Posterior vena cava (tissue), 2 donors: ENCODE measurements around the gene FAM50B. TPM values are rescaled to one million over a fixed set of nuclear protein-coding genes. Genes with fewer than 3 reads are reported as not detected.
"Not testable (repeated sequence)": the region's sequence is repeated elsewhere in the genome, so short reads cannot be mapped to it uniquely, and the experiment has no call there.

Source experiments
- DNase-seq: peaks from one replicate; pipeline ENCODE4 v3.0.0-alpha.2; 2020; ENCODE audit warnings: low spot score
- intact Hi-C, 2 donors: fragments of 100-400 bp; cut with DNase I; formaldehyde crosslinking; loops; one replicate each; pipeline versions ENCODE4 v1.14.1 to v1.14.2; 2022 to 2023
- total RNA-seq, 2 donors: library from RNA; stranded (reverse); fragmentation: NEBNext Ultra II Directional; extraction: Animal tissue kit (Norgen Biotek cat#: 25700); gene quantifications; one replicate each; pipeline ENCODE4 v1.2.1, GENCODE V29; 2021
- donor health status: DM: yes; HTN: yes; CAD: no.
- donor health status: DM: yes; HTN: yes; CAD: no.

Gene FAM50B
- total RNA-seq, 2 donors from 2014 or later, result 4.8 to 7.5 TPM

DNA sequence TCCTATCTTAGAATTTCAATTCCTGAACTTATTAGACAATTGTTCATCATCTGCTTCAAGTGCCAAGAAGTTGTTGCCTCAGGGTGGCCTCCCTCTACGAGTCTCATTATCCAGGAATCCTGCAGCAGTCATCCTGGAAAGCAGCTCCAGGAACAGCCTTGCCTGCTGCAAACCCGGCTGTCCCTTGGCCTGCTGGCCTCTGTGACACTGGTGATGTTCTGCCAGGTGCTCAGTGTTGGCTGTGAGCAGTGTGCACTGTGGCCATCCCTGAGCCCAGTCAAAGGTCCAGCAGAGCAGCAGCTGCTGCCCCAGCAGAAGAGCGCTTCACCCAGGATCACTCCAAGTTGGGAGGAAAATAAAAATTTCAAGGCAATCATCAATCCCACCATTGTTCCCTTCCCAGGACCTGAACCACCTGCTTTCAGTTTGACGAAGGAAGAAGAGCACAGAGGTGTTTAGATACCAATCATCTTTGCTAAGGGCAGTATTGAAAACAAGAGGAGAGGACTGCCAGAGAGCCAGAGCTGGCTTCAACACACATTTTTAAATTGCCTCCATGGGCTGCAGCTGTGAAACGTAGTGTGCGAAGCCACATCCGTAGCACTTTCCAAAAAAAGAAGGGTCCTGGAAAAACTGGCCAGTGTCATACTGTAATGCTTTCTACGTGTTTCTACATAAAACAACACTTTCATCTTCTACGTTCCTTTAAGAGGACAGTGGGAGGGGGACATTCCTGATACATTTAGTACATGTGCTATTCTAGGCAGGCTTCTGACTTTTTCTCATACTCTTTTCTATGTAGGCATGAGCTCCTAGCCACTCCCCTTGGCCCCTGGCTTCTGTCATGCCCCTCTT is 7.2 kb upstream of the FAM50B start:
- DNase-seq, result peak; percentile 83
- intact Hi-C loops, result loop anchor here in 1 of 2 donors (5.0 kb wide), 1 partner anchor 95 kb away; no protein-coding TSS in a partner anchor

DNA sequence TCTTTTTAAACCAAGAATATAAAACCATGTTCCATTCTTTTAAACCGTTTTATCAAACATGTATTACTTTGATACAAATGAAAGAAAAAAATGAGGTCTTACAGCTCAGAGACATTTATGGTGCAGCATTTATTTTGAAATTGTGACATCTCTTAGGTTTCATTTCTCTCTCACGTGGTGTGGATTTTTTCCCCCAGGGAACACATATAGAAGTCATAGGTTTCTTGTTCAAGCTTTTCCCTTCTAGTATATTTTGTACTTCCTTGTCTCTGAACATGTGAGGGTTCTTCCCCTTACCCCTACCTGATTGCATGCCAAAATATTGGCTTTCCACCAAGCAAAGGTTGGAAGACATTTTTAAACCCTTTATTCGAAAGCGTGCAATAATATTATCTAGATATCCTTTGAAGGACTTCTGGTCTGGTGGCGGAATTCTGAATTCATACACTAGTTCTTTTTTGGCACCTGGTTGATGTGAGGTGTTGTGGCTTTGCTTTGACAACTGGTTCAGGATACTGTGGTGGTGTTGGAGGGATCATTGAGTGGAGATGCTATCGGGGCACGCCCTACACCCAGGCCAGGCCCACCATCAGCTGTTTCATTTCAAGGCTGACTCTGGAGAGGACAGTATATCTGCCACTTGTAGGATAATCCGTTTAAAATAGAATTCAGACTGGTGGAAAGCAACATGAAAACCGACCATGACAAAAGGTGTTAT is 5.6 kb upstream of the FAM50B start:
- intact Hi-C loops, result loop anchor here in 1 of 2 donors (5.0 kb wide), 1 partner anchor 96 kb away; no protein-coding TSS in a partner anchor
- DNase-seq, result no peak

DNA sequence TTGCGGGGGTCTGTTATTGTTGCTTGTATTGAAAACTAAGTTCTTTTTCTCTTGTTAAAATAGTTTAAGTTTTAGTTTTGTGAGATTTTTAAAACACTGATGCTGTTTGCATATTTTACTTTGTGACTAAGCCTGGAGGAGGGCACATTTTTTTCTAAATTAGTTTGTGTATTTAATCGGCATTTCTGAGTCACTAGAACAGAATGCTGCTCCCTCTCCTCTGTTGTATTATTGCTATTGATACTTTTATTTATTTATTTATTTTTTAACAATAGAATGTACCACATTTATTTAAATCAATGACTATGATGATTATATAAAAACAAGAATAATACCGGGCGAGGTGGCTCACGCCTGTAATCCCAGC is 5.1 kb upstream of the FAM50B start:
- no peak for DNase-seq

DNA sequence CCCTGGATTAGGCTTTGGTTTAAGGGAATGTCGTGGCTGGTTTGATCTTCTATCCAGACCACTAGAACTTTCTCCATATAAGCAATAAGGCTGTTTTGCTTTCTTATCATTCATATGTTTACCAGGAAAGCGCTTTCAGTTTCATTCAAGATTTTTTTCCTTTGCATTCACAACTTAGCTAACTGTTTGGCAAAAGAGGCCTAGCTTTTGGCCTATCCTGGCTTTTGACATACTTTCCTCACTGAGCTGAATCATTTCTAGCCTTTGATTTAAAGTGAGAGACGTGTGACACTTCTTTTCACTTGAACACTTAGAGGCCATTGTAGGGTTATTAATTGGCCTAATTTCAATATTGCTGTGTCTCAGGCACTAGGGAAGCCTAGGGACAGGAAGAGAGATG is 1.7 kb upstream of the FAM50B start:
- DNase-seq, result no peak
- intact Hi-C loops, result no loop called here

More for the DNA sequence above, 5.1 kb upstream of the FAM50B start:
- intact Hi-C loops, result loop anchor here in 1 of 2 donors (5.0 kb wide), 1 partner anchor 97 kb away; no protein-coding TSS in a partner anchor

DNA sequence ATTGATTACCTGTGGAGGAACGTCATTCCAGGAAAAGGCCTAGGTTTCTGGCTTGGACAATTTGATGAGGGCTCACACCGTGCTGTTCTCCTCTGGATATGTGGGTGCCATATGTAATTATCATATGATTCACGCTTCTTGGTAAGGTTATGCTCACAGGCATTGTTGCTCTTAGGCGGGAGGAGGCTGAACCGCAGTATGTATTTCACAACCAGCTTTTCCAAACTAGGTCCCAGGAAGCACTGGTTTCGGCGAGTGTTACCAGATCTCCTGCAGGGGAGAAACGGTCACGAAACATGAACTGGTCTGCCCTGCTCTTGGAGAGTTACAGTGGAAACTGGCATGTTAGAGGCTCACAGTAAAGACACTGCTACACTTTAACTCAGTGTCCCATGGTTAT is 793 bp upstream of the FAM50B start:
- intact Hi-C loops, result no loop called here
- no peak for DNase-seq

DNA sequence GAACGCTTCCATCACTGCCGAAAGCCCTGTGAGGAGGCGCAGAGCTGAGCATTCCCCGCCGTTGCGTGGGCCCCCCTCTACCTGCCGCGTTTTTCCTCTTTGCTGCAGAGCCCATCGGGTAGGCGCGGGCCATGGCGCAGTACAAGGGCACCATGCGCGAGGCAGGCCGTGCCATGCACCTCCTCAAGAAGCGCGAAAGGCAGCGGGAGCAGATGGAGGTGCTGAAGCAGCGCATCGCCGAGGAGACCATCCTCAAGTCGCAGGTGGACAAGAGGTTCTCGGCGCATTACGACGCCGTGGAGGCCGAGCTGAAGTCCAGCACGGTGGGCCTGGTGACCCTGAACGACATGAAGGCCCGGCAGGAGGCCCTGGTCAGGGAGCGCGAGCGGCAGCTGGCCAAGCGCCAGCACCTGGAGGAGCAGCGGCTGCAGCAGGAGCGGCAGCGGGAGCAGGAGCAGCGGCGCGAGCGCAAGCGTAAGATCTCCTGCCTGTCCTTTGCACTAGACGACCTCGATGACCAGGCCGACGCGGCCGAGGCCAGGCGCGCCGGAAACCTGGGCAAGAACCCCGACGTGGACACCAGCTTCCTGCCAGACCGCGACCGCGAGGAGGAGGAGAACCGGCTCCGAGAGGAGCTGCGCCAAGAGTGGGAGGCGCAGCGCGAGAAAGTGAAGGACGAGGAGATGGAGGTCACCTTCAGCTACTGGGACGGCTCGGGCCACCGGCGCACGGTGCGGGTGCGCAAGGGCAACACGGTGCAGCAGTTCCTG is 693 bp downstream of the FAM50B start:
- no peak for DNase-seq
- intact Hi-C loops, result no loop called here

DNA sequence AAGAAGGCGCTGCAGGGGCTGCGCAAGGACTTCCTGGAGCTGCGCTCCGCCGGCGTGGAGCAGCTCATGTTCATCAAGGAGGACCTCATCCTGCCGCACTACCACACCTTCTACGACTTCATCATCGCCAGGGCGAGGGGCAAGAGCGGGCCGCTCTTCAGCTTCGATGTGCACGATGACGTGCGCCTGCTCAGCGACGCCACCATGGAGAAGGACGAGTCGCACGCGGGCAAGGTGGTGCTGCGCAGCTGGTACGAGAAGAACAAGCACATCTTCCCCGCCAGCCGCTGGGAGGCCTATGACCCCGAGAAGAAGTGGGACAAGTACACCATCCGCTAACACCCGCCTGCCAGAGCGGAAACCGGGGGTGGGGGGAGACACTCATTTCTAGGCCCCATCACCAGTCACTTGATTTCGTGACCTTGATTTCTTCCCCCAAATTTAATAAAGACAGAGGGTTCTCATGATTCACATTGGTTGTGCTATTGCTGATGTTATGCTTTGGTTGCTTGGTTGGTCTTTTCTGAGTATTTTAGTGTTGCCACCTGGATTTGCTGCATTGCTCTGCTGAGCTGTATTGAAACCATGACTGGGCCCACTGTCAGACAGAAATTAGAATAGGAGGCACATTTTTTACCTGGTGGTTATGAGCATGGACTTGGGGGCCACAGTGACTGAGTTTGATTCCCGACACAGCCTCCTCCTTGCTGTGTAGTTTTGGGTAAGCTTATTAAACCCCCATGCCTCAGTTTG is 1.5 kb downstream of the FAM50B start:
- intact Hi-C loops, result no loop called here
- no peak for DNase-seq

DNA sequence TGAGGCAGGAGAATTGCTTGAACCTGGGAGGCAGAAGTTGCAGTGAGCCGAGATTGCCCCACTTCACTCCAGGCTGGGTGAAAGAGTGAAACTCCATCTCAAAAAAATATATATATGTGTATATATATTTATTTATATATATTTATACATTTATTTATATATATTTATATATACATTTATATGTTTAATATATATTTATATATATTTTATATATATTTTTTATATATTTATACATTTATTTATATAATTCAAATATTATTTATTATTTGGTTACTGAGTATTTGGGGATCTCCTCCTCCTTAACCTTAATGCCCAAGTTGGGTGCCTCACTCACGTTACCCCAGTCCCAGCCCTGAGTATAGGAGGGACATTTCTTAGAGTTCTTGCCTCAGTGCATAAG is 2.7 kb downstream of the FAM50B start:
- DNase-seq, result no peak
- intact Hi-C loops, result loop anchor here in 1 of 2 donors (2.0 kb wide), 1 partner anchor 79 kb away; no protein-coding TSS in a partner anchor

DNA sequence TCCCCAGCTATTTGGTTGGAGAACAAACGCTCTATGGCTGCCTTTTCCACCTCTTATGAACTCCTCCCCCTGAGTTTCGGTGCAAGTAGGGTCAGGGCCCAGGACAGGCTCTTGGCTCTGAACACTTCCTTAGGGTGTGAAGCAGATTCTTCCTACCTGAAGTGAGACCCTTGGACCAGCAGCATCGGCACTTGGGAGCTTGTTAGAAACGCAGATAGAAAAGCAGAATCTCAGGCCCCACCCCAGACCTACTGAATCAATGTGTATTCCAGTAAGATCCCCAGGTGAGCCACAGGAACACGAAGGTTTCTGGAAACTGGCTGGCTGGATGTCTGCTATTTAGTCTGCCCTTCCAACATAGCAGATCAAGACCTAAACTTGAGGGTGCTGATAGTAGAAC is 3.2 kb downstream of the FAM50B start:
- no peak for DNase-seq
- intact Hi-C loops, result loop anchor here in 1 of 2 donors (2.0 kb wide), 1 partner anchor 78 kb away; no protein-coding TSS in a partner anchor

DNA sequence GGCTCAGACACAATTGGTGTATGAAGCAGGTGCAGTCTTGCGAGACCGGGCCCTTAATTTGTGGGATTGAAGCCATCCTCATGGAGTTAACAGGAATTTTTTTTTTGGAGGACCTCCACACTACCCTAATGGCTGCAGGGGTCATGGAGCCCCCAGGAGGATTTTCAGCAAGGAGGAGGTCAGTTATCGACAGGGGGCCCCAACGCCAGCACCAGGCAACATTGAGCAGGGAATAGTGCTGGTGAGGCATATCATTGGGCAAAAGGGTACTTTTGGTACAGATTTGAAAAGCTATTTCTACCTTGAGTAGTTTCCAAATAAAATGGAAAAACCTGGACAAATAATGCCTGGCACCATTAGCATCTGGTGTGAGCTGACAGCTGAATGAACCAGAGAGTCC is 6.7 kb downstream of the FAM50B start:
- intact Hi-C loops, result no loop called here
- no peak for DNase-seq

DNA sequence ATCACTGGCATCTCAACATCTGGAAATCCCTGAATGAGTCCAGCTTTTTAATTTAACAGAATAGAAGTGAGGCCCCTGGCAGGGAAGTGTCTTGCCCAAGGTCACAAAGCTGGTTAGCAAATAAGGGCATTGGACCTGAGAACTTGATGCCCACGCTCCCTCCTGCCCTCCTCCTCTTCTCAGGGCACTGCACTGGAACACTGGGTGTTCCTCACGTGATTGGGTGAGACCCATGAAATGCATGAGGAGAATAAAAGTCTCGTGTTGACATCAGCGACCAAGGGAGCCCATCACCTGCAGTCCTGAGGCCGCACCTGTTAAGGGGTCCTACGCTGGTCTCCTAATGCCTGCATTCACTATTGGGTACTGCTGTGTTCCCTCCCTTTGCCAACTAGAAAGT is 7.4 kb downstream of the FAM50B start:
- no peak for DNase-seq
- intact Hi-C loops, result no loop called here

DNA sequence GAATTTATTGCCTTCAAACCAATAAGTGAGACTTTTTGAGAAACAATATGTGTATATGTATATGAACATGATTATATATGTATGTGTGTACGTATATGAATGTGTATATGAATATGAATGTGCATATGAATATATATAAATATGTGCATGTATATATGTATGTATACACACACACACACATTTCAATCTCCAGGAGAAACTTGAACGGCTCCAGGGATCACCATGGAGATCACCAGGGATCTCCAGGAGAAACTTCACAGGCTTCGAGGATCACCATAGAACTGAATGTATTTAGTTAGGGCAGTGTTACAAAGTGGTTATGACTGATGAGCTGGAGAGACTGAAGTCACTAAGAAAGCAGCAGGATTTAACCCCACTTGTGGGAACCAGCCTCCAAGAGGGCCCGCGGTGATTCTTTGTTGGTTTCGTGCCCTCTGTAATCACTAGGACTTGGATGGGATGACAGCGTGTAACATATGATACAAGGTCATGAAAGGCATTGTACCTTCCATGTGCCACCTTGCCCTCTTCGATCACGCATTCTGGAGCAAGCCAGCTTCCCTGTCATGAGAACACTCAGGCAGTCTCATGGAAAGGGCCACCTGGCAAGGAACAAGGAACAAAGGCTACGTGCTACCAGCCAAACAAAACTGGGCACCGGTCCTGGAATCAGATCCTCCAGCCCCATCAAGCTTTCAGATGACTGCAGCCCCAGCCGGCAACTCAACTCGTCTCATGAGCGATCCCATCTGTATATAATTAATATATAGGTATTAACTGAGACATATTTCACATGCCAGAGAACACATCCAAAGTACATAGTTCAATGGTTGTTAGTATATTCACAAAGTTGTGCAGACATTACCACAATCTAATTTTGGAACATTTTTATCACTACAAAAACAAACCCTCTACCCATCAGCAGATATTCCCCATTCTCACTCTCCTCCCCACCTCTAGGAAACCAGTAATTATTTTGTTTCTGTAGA is 8.6 kb downstream of the FAM50B start:
- intact Hi-C loops, result no loop called here

DNA sequence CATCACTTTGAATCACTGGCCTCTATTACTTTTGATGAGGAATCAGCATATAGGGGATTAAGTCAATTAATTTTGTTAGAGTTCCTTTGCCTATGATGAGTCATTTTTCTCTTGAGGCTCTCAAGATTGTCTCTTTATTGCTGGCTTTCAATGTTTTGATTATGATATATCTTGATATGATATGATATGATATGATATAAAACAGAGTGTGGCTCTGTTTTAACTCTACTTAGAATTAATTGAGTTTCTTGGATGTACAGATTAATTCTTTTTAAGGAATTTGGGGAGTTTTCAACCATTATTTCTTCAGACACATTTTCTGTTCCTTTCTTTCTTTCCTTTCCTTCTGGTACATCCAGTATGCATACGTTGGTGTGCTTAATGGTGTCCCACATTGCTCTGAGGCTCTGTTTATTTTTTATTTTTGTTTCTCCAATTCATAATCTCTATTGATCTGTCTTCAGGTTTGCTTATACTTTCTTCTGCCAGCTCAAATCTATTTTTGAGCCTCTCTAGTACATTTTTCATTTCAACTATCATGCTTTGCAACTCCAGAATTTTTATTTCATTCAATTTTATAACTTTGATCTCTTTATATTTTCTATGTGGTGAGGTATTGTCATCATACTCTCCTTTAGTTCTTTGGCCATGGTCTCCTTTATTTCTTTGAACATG is 10.8 kb downstream of the FAM50B start:
- DNase-seq, result no peak
- intact Hi-C loops, result no loop called here

More for the DNA sequence above, 8.6 kb downstream of the FAM50B start:
- DNase-seq, result no peak

DNA sequence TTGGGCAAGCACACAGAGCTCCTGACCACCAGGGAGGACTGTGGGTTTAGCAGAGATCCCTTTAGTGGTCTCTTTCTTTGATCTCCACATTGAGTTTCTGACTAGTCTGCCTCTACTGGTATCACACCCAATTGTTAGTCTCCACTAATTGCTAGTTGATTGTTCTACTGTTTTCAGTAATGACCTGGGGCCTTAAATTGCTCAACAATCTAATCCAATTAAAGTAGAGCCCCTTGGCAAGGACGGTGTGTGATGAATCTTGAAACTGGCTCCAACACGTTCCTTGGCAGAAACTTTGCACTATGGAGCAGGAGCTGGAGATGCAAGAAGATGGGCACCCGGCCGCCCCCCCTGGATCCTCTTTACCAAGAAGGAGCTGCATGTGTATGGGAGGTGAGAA is 12.3 kb downstream of the FAM50B start:
- DNase-seq, result no peak
- intact Hi-C loops, result no loop called here

DNA sequence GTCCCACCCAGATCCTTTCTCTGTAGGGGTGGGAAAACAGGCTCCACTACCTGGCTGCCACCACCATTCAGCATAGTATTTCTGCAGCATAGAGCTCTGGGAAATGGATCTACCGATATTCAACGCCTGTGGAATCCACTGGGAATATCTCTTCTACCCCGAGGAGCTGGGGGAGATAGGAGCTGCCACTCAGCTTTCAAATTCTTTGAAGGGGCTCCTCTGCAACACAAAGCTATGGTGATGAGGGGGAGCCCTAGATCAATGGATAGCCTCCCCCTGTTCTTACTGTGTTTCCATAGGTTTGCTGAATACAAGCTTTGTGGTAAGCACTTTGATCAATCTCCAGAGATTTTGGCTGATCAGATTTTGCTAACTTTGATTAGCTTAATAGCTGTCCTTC is 12.9 kb downstream of the FAM50B start:
- intact Hi-C loops, result no loop called here

DNA sequence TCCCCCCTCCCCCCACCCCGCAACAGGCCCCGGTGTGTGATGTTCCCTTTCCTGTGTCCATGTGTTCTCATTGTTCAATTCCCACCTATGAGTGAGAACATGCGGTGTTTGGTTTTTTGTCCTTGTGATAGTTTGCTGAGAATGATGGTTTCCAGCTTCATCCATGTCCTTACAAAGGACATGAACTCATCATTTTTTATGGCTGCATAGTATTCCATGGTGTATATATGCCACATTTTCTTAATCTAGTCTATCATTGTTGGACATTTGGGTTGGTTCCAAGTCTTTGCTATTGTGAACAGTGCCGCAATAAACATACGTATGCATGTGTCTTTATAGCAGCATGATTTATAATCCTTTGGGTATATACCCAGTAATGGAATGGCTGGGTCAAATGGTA is 14.1 kb downstream of the FAM50B start:
- intact Hi-C loops, result not testable (repeated sequence)

More for the DNA sequence above, 12.9 kb downstream of the FAM50B start:
- DNase-seq, result no peak

DNA sequence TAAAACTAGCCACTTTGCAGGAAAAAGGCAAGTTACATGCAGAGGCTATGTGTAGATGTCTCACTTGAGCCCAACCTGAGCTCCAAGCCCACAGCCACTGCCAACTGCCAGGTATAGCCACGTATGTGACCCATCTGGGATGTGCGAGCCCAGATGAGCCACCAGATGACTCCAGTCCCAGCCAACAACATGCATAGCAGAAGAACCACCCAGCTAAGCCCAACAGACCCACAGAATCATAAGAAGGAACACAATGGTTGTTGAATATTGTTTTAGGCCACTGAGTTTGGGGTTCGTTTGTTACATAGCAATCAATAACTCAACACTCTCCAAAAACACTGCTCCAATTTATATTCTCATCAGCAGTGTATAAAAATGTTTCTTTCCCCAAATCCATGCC is 16.3 kb downstream of the FAM50B start:
- intact Hi-C loops, result no loop called here
- no peak for DNase-seq

More for the DNA sequence above, 14.1 kb downstream of the FAM50B start:
- not testable (repeated sequence) for DNase-seq
